GM12878 (cell line): ENCODE measurements around the gene HLA-A. TPM values are rescaled to one million over a fixed set of nuclear protein-coding genes. Genes with fewer than 3 reads are reported as not detected.

Experiments used
- BACH1 ChIP-seq: fragments of 450-650 bp; IDR thresholded peaks from 2 replicates; pipeline ENCODE4 v1.6.1; 2017; ENCODE audit warnings: mild to moderate bottlenecking, borderline replicate concordance
- BCL11A ChIP-seq: IDR thresholded peaks from 2 replicates; pipeline ENCODE4 v1.6.1; 2011; ENCODE audit warnings: low read depth, low read length
- CBX5 ChIP-seq: sonication (generic); IDR thresholded peaks from 2 replicates; pipeline ENCODE4 v1.6.1; 2016; ENCODE audit warnings: low read depth, moderate library complexity, mild to moderate bottlenecking, inconsistent platforms
- EED ChIP-seq: sonication (generic); IDR thresholded peaks from 2 replicates; pipeline ENCODE4 v1.6.1; 2016; ENCODE audit warnings: antibody characterized with exemption, low read depth
- FOXM1 ChIP-seq: IDR thresholded peaks from 2 replicates; pipeline ENCODE4 v1.6.1; 2012; ENCODE audit warnings: low read depth, mild to moderate bottlenecking, inconsistent platforms, low read length, moderate library complexity
- IKZF2 ChIP-seq, 2 experiments: fragments of 450-650 bp; IDR thresholded peaks; 2 replicates each; pipeline ENCODE4 v1.6.1; 2017; ENCODE audit warnings: mild to moderate bottlenecking in 2 of 2, moderate library complexity in 2 of 2
- MEF2A ChIP-seq: IDR thresholded peaks from 2 replicates; pipeline ENCODE4 v1.6.1; 2011; ENCODE audit warnings: low read depth, mild to moderate bottlenecking, low read length, moderate library complexity; ENCODE audit not compliant: insufficient read depth
- MLLT1 ChIP-seq: fragments of 450-650 bp; IDR thresholded peaks from 2 replicates; pipeline ENCODE4 v1.6.1; 2016; ENCODE audit warnings: mild to moderate bottlenecking
- MTA2 ChIP-seq: fragments of 450-650 bp; IDR thresholded peaks from 2 replicates; pipeline ENCODE4 v1.6.1; 2016; ENCODE audit warnings: low read depth, mild to moderate bottlenecking, moderate library complexity
- MXI1 ChIP-seq: fragments of 150-350 bp; IDR thresholded peaks from 2 replicates; pipeline ENCODE4 v1.6.1; 2011; ENCODE audit warnings: low read depth, mild to moderate bottlenecking, inconsistent platforms, low read length, improper control_type of control experiment
- NR2F1 ChIP-seq: fragments of 450-650 bp; conservative IDR thresholded peaks from 2 replicates; pipeline ENCODE4 v1.6.1; 2017; ENCODE audit warnings: mild to moderate bottlenecking
- PML ChIP-seq: IDR thresholded peaks from 2 replicates; pipeline ENCODE4 v1.6.1; 2012; ENCODE audit warnings: low read length, inconsistent platforms
- POU2F2 ChIP-seq: IDR thresholded peaks from 3 replicates; pipeline ENCODE4 v1.6.1; 2011; ENCODE audit warnings: low read depth, mild to moderate bottlenecking, low read length, borderline replicate concordance
- SKIL ChIP-seq: fragments of 450-650 bp; IDR thresholded peaks from 2 replicates; pipeline ENCODE4 v1.6.1; 2017; ENCODE audit warnings: mild to moderate bottlenecking, low read depth, inconsistent platforms; ENCODE audit not compliant: poor library complexity, severe bottlenecking
- SRF ChIP-seq, 2 experiments: IDR thresholded peaks; 2 replicates each; pipeline ENCODE4 v1.6.1; 2011; ENCODE audit warnings: low read depth in 2 of 2, low read length in 2 of 2, mild to moderate bottlenecking in 1 of 2, moderate library complexity in 1 of 2
- STAT3 ChIP-seq: IDR thresholded peaks from 2 replicates; pipeline ENCODE4 v1.6.1; 2011; ENCODE audit warnings: low read depth, low read length, improper control_type of control experiment
- TCF3 ChIP-seq: IDR thresholded peaks from 2 replicates; pipeline ENCODE4 v1.6.1; 2012; ENCODE audit warnings: low read depth, mild to moderate bottlenecking, low read length, borderline replicate concordance; ENCODE audit not compliant: insufficient read depth
- YY1 ChIP-seq: IDR thresholded peaks from 2 replicates; pipeline ENCODE4 v1.6.1; 2011; ENCODE audit warnings: low read depth, mild to moderate bottlenecking, low read length
- ZBTB40 ChIP-seq: fragments of 450-650 bp; IDR thresholded peaks from 2 replicates; pipeline ENCODE4 v1.6.1; 2016; ENCODE audit warnings: mild to moderate bottlenecking, moderate library complexity, borderline replicate concordance
- polyA plus RNA-seq, 11 experiments: library from polyadenylated mRNA; depleted of rRNA in 4 of 11; unstranded in 6 of 11; stranded (reverse) in 5 of 11; fragments of >200 nt; fragmentation: Nextera tagmentation in 4 of 11; fragmentation: Illumina TruSeq in 1 of 11; extraction: Ambion mirVana in 4 of 11; extraction: Trizol in 1 of 11; gene quantifications; 1 replicate in 1 of 11; 2 replicates in 10 of 11; pipeline versions ENCODE4 v1.2.1 to v1.2.3, GENCODE V29; 2011 to 2016; ENCODE audit warnings: inconsistent platforms in 2 of 11, missing spikeins in 2 of 11, low read depth in 1 of 11
- total RNA-seq, 4 experiments: library from RNA; depleted of rRNA in 3 of 4; stranded (reverse); fragments of >200 nt in 3 of 4; fragmentation: Illumina TruSeq in 1 of 4; extraction: Trizol in 1 of 4; gene quantifications; 2 replicates each; pipeline versions ENCODE4 v1.2.1 to v1.2.3, GENCODE V29; 2013 to 2021
- TF ChIP-seq, protein P1 (sequence below): fragments of 450-650 bp; IDR thresholded peaks from 2 replicates; pipeline ENCODE4 v1.6.1; 2017; ENCODE audit warnings: mild to moderate bottlenecking

HLA-A gene
- total and polyA plus RNA-seq, 10 of the 15 experiments (the other 5 are each of a cell fraction or from before 2014, with no cell fraction given), result 129 to 1,155 (median 749) TPM

GRCh38 chr6:29964887-29965562 lies 22.7 kb downstream of the HLA-A start (continued):
- TF ChIP-seq SKIL (peak; percentile 96), BACH1 (peak; percentile 99), FOXM1 (peak; percentile 60), MEF2A (peak; percentile 57; the same call in 1 of the 2 replicates), NR2F1 (peak; percentile 72), POU2F2 (peak; percentile 74; the same call in 2 of the 3 replicates), SRF (IDR thresholded peaks at IDR 0.05; ENCODE audit: low read depth in 2 of 2, low read length in 2 of 2) (peak in 1 of 2 experiments; percentile 54; a peak in 1 of 4 replicates), BCL11A (peak; percentile 73; the same call in 1 of the 2 replicates), STAT3 (0 out of 2 replicates have a peak, but pooled peaks have one; percentile 69), PML (0 out of 2 replicates have a peak, but pooled peaks have one; percentile 65), EED (peak; percentile 94), IKZF2 (IDR thresholded peaks at IDR 0.05) (peak; percentile 91 to 95), ZBTB40 (peak; percentile 31; the same call in 1 of the 2 replicates), MLLT1 (peak; percentile 92), MXI1 (peak; percentile 75), YY1 (peak; percentile 43; the same call in 1 of the 2 replicates), MTA2 (peak; percentile 84), TCF3 (peak; percentile 99), CBX5 (0 out of 2 replicates have a peak, but pooled peaks have one; percentile 65)
- TF ChIP-seq, protein P1, sequence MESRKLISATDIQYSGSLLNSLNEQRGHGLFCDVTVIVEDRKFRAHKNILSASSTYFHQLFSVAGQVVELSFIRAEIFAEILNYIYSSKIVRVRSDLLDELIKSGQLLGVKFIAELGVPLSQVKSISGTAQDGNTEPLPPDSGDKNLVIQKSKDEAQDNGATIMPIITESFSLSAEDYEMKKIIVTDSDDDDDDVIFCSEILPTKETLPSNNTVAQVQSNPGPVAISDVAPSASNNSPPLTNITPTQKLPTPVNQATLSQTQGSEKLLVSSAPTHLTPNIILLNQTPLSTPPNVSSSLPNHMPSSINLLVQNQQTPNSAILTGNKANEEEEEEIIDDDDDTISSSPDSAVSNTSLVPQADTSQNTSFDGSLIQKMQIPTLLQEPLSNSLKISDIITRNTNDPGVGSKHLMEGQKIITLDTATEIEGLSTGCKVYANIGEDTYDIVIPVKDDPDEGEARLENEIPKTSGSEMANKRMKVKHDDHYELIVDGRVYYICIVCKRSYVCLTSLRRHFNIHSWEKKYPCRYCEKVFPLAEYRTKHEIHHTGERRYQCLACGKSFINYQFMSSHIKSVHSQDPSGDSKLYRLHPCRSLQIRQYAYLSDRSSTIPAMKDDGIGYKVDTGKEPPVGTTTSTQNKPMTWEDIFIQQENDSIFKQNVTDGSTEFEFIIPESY, result 0 out of 2 replicates have a peak, but pooled peaks have one; percentile 24
